ENCODE measurements around the gene PSORS1C2. TPM values are rescaled to one million over a fixed set of nuclear protein-coding genes. Genes with fewer than 3 reads are reported as not detected.

Gene PSORS1C2
- total RNA-seq, 1 donor from 2014 or later: not detected

- H3K36me3 ChIP-seq: no peaks in the 10 kb centered on the region
- H3K27ac ChIP-seq: no peak overlapping the region
Observed at GRCh38 chr6:31162463-31163165, 23.7 kb upstream of the PSORS1C2 start.

GRCh38 chr6:31161216-31162126 is 22.6 kb upstream of the PSORS1C2 start:
- intact Hi-C loops (cut with DNase I): no loop called here
- Histone ChIP-seq H3K4me1 (peaks cover 17% of the 10 kb centered on the region), H3K27ac (no peak overlapping the region), H3K9me3 (no peaks in the 10 kb centered on the region), H3K36me3 (no peaks in the 10 kb centered on the region), H3K27me3 (ENCODE audit: low read depth) (no peaks in the 10 kb centered on the region), H3K4me3 (no peak overlapping the region)
- DNase-seq (no peak), ATAC-seq (no peak)
- TF ChIP-seq, protein P1, sequence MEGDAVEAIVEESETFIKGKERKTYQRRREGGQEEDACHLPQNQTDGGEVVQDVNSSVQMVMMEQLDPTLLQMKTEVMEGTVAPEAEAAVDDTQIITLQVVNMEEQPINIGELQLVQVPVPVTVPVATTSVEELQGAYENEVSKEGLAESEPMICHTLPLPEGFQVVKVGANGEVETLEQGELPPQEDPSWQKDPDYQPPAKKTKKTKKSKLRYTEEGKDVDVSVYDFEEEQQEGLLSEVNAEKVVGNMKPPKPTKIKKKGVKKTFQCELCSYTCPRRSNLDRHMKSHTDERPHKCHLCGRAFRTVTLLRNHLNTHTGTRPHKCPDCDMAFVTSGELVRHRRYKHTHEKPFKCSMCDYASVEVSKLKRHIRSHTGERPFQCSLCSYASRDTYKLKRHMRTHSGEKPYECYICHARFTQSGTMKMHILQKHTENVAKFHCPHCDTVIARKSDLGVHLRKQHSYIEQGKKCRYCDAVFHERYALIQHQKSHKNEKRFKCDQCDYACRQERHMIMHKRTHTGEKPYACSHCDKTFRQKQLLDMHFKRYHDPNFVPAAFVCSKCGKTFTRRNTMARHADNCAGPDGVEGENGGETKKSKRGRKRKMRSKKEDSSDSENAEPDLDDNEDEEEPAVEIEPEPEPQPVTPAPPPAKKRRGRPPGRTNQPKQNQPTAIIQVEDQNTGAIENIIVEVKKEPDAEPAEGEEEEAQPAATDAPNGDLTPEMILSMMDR (IDR thresholded peaks at IDR 0.05): no peak

More at GRCh38 chr6:31162463-31163165, 23.7 kb upstream of the PSORS1C2 start:
- intact Hi-C loops (cut with DNase I): no loop called here
- DNase-seq: no peak
- Histone ChIP-seq H3K27me3 (ENCODE audit: low read depth) (no peaks in the 10 kb centered on the region), H3K4me1 (peaks cover 12% of the 10 kb centered on the region), H3K9me3 (no peaks in the 10 kb centered on the region), H3K4me3 (no peak overlapping the region)
- TF ChIP-seq, protein P1 (IDR thresholded peaks at IDR 0.05): no peak
- ATAC-seq: no peak

DNA sequence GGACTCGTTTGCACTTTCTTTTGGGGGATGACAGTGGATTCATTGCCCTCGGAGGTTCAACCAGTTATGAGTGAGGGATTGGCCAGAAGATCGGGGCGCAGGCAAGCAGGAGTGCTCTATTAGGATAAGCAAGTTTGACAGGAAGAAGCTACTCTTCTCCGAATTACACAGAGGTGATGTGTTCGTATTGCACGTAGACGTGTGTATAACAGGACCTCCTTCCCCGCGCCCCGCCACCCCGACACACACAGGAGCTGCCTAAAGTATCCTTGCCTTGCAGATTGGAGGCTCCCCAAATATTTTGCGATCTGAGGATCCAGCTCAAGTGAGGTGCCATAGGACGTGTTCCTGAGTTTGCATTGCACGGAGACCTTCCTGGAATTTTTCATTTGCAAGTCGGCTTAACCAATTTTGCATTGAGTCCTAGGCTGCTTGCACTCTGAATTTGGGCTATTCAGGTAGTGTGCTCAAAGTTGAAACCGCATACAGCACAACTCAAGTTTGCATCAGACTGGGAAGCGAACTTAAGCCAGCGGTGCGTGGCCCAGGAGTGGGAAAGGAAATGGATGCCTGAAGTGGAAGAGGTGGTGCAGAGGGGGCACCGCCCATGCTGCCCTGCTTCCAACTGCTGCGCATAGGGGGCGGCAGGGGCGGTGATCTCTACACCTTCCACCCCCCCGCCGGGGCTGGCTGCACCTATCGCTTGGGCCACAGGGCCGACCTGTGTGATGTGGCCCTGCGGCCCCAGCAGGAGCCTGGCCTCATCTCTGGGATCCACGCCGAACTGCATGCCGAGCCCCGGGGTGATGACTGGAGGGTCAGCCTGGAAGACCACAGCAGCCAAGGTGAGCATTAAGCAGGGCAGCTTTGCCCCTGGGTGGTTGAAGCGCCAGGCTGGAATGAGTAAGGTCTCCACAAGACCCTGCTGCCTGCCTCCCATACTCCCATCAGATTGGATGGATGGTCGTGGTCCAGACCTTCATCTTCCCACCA is 20.3 kb upstream of the PSORS1C2 start:
- H3K4me3 ChIP-seq: peak overlapping the region; percentile 80
- H3K9me3 ChIP-seq: no peaks in the 10 kb centered on the region
- DNase-seq (no peak), ATAC-seq (peak in 1 of 2 donors; percentile 1)
- intact Hi-C loops (cut with DNase I): no loop called here
- H3K4me1 ChIP-seq: peaks cover 17% of the 10 kb centered on the region
- H3K27ac ChIP-seq: no peak overlapping the region
- H3K27me3 ChIP-seq (ENCODE audit: low read depth): no peaks in the 10 kb centered on the region
- H3K36me3 ChIP-seq: peaks cover 6% of the 10 kb centered on the region
- TF ChIP-seq, protein P1 (IDR thresholded peaks at IDR 0.05): no peak

- H3K4me3 ChIP-seq: peak within 1 kb of the TSS; percentile 80
- H3K9me3 ChIP-seq: no peaks in the 10 kb centered on the region
- H3K4me1 ChIP-seq: peaks cover 17% of the 10 kb centered on the region
- H3K27ac ChIP-seq: peak within 1 kb of the TSS; percentile 59
- intact Hi-C loops (cut with DNase I): no loop called here
- ATAC-seq (peak; percentile 96 to 98), DNase-seq (peak; percentile 99)
- TF ChIP-seq, protein P1 (IDR thresholded peaks at IDR 0.05): no peak
- no peaks in the 10 kb centered on the region for H3K27me3 ChIP-seq (ENCODE audit: low read depth)
- H3K36me3 ChIP-seq: peaks cover 6% of the 10 kb centered on the region
Observed at GRCh38 chr6:31158140-31158862, 19.4 kb upstream of the PSORS1C2 start, which contains the start of gene TCF19. Gene TCF19, plus strand, starts transcription at chr6:31158589. Its CDS starts 881 bp downstream, at chr6:31159470.

Data from lower lobe of right lung (tissue), 2 donors.